ENCODE data around the gene TMEM131. TPM values are rescaled to one million over a fixed set of nuclear protein-coding genes. Genes with fewer than 3 reads are reported as not detected.
"Not testable (repeated sequence)": the region's sequence is repeated elsewhere in the genome, so short reads cannot be mapped to it uniquely, and the experiment has no call there.

TMEM131 gene
- total RNA-seq, 2 experiments from 2014 or later, result 39.7 to 40.6 TPM

- Mint-ChIP-seq H3K4me1 (peaks cover 12% of the 10 kb centered on the region), H3K4me3 (no peak overlapping the region), H3K27me3 (no peaks in the 10 kb centered on the region), H3K9me3 (peaks cover 4% of the 10 kb centered on the region), H3K27ac (no peak overlapping the region), H3K36me3 (ENCODE audit: low read depth) (peaks cover 44% of the 10 kb centered on the region)
- CTCF ChIA-PET, result no interaction called here
- no peak for DNase-seq
- POLR2A ChIA-PET, result no interaction called here
Measured at GRCh38 chr2:97907369-97908100, 88.2 kb downstream of the TMEM131 start.

- peaks cover 7% of the 10 kb centered on the region for H3K4me1 Mint-ChIP-seq
- CTCF ChIA-PET, result no interaction called here
- peaks cover 40% of the 10 kb centered on the region for H3K36me3 Mint-ChIP-seq (ENCODE audit: low read depth)
Measured at GRCh38 chr2:97906307-97906706, 89.4 kb downstream of the TMEM131 start.

GRCh38 chr2:97905294-97905693, 90.5 kb downstream of the TMEM131 start:
- no peaks in the 10 kb centered on the region for H3K27me3 Mint-ChIP-seq
- no peak for DNase-seq
- ChIA-PET POLR2A (no interaction called here), CTCF (no interaction called here)
- no peak overlapping the region for H3K4me3 Mint-ChIP-seq
- H3K27ac Mint-ChIP-seq, result no peak overlapping the region
- H3K9me3 Mint-ChIP-seq, result no peaks in the 10 kb centered on the region
- no peaks in the 10 kb centered on the region for H3K4me1 Mint-ChIP-seq
- peaks cover 34% of the 10 kb centered on the region for H3K36me3 Mint-ChIP-seq (ENCODE audit: low read depth)

More at GRCh38 chr2:97906307-97906706, 89.4 kb downstream of the TMEM131 start:
- no peak overlapping the region for H3K4me3 Mint-ChIP-seq
- no peaks in the 10 kb centered on the region for H3K27me3 Mint-ChIP-seq
- DNase-seq, result no peak
- POLR2A ChIA-PET, result no interaction called here
- no peak overlapping the region for H3K27ac Mint-ChIP-seq
- peaks cover 4% of the 10 kb centered on the region for H3K9me3 Mint-ChIP-seq

GRCh38 chr2:97901862-97902261, 93.9 kb downstream of the TMEM131 start:
- POLR2A ChIA-PET, result no interaction called here
- CTCF ChIA-PET, result no interaction called here
- no peaks in the 10 kb centered on the region for H3K27me3 Mint-ChIP-seq
- no peak overlapping the region for H3K27ac Mint-ChIP-seq
- H3K4me3 Mint-ChIP-seq, result no peak overlapping the region
- peaks cover 21% of the 10 kb centered on the region for H3K36me3 Mint-ChIP-seq (ENCODE audit: low read depth)
- H3K4me1 Mint-ChIP-seq, result no peaks in the 10 kb centered on the region
- H3K9me3 Mint-ChIP-seq, result peaks cover 2% of the 10 kb centered on the region
- DNase-seq, result no peak

GRCh38 chr2:97900806-97901205, 94.9 kb downstream of the TMEM131 start:
- peaks cover 6% of the 10 kb centered on the region for H3K9me3 Mint-ChIP-seq
- peaks cover 21% of the 10 kb centered on the region for H3K36me3 Mint-ChIP-seq (ENCODE audit: low read depth)
- H3K27ac Mint-ChIP-seq, result no peak overlapping the region
- H3K4me3 Mint-ChIP-seq, result no peak overlapping the region
- DNase-seq, result no peak
- ChIA-PET CTCF (no interaction called here), POLR2A (no interaction called here)
- no peaks in the 10 kb centered on the region for H3K27me3 Mint-ChIP-seq
- no peaks in the 10 kb centered on the region for H3K4me1 Mint-ChIP-seq

GRCh38 chr2:97893042-97893441, 102.7 kb downstream of the TMEM131 start:
- peaks cover 27% of the 10 kb centered on the region for H3K36me3 Mint-ChIP-seq (ENCODE audit: low read depth)
- CTCF ChIA-PET, result interaction anchor here (0.8 kb wide), 1 partner anchor 18 kb away, joined by 3 read pairs; no protein-coding TSS in a partner anchor
- DNase-seq, POLR2A ChIA-PET, H3K27me3 Mint-ChIP-seq, H3K4me3 Mint-ChIP-seq, H3K4me1 Mint-ChIP-seq, H3K27ac Mint-ChIP-seq: not testable (repeated sequence)
- H3K9me3 Mint-ChIP-seq, result peaks cover 13% of the 10 kb centered on the region

- H3K27me3 Mint-ChIP-seq, result no peaks in the 10 kb centered on the region
- H3K4me1 Mint-ChIP-seq, result no peaks in the 10 kb centered on the region
- H3K9me3 Mint-ChIP-seq, result peaks cover 16% of the 10 kb centered on the region
- H3K27ac Mint-ChIP-seq, result no peak overlapping the region
- peaks cover 37% of the 10 kb centered on the region for H3K36me3 Mint-ChIP-seq (ENCODE audit: low read depth)
- DNase-seq, result no peak
- no peak overlapping the region for H3K4me3 Mint-ChIP-seq
- ChIA-PET POLR2A (no interaction called here), CTCF (interaction anchor here (1.1 kb wide), 1 partner anchor 21 kb away, joined by 5 read pairs; no protein-coding TSS in a partner anchor)
Measured at GRCh38 chr2:97891611-97892010, 104.1 kb downstream of the TMEM131 start.

- CTCF ChIA-PET, result no interaction called here
- Mint-ChIP-seq H3K27me3 (no peaks in the 10 kb centered on the region), H3K27ac (no peak overlapping the region), H3K4me3 (no peak overlapping the region), H3K36me3 (ENCODE audit: low read depth) (peaks cover 47% of the 10 kb centered on the region), H3K9me3 (peaks cover 30% of the 10 kb centered on the region), H3K4me1 (no peaks in the 10 kb centered on the region)
- POLR2A ChIA-PET, result no interaction called here
- no peak for DNase-seq
Measured at GRCh38 chr2:97889156-97889555, 106.6 kb downstream of the TMEM131 start.

GRCh38 chr2:97885841-97886240, 109.9 kb downstream of the TMEM131 start:
- Mint-ChIP-seq H3K4me1 (no peaks in the 10 kb centered on the region), H3K36me3 (ENCODE audit: low read depth) (peaks cover 51% of the 10 kb centered on the region), H3K4me3 (no peak overlapping the region), H3K27ac (no peak overlapping the region), H3K9me3 (peaks cover 31% of the 10 kb centered on the region), H3K27me3 (no peaks in the 10 kb centered on the region)
- DNase-seq, result no peak
- CTCF ChIA-PET, result no interaction called here
- POLR2A ChIA-PET, result no interaction called here

GRCh38 chr2:97880334-97880733, 115.4 kb downstream of the TMEM131 start:
- H3K4me1 Mint-ChIP-seq, result no peaks in the 10 kb centered on the region
- no peak overlapping the region for H3K4me3 Mint-ChIP-seq
- H3K27ac Mint-ChIP-seq, result no peak overlapping the region
- no peaks in the 10 kb centered on the region for H3K27me3 Mint-ChIP-seq
- ChIA-PET POLR2A (no interaction called here), CTCF (no interaction called here)
- DNase-seq, result no peak
- H3K9me3 Mint-ChIP-seq, result peaks cover 18% of the 10 kb centered on the region
- H3K36me3 Mint-ChIP-seq (ENCODE audit: low read depth), result peaks cover 31% of the 10 kb centered on the region

GRCh38 chr2:97878865-97879264, 116.9 kb downstream of the TMEM131 start:
- peaks cover 15% of the 10 kb centered on the region for H3K9me3 Mint-ChIP-seq
- no peak overlapping the region for H3K27ac Mint-ChIP-seq
- DNase-seq, result no peak
- ChIA-PET POLR2A (no interaction called here), CTCF (no interaction called here)
- H3K4me3 Mint-ChIP-seq, result no peak overlapping the region
- H3K27me3 Mint-ChIP-seq, result no peaks in the 10 kb centered on the region
- no peaks in the 10 kb centered on the region for H3K4me1 Mint-ChIP-seq
- peaks cover 23% of the 10 kb centered on the region for H3K36me3 Mint-ChIP-seq (ENCODE audit: low read depth)

GRCh38 chr2:97878317-97878716, 117.4 kb downstream of the TMEM131 start:
- POLR2A ChIA-PET, H3K4me3 Mint-ChIP-seq, H3K27me3 Mint-ChIP-seq, H3K4me1 Mint-ChIP-seq, DNase-seq, CTCF ChIA-PET, H3K27ac Mint-ChIP-seq: not testable (repeated sequence)
- H3K9me3 Mint-ChIP-seq, result peaks cover 15% of the 10 kb centered on the region
- H3K36me3 Mint-ChIP-seq (ENCODE audit: low read depth), result peaks cover 28% of the 10 kb centered on the region

GRCh38 chr2:97871096-97871780, 124.5 kb downstream of the TMEM131 start:
- CTCF ChIA-PET, result interaction anchor here (0.9 kb wide), 1 partner anchor 21 kb away, joined by 5 read pairs; no protein-coding TSS in a partner anchor
- H3K27me3 Mint-ChIP-seq, result no peaks in the 10 kb centered on the region
- peaks cover 22% of the 10 kb centered on the region for H3K36me3 Mint-ChIP-seq (ENCODE audit: low read depth)
- peaks cover 32% of the 10 kb centered on the region for H3K4me1 Mint-ChIP-seq
- no peak overlapping the region for H3K4me3 Mint-ChIP-seq
- H3K27ac Mint-ChIP-seq, result no peak overlapping the region
- no peak for DNase-seq
- peaks cover 13% of the 10 kb centered on the region for H3K9me3 Mint-ChIP-seq
- POLR2A ChIA-PET, result no interaction called here

Data from activated CD4-positive, alpha-beta T cell treated with anti-CD3 and anti-CD28 coated beads, Interleukin-2, amount 10 ng/mL, durations not matched to agents 7 days and 5 days (primary cell).